CD4-positive, alpha-beta T cell treated with Interleukin-4 for 1 hour (primary cell): Measurements from ENCODE around the gene FHIT.

Source experiments
- DNase-seq, 2 donors: peaks; one replicate each; pipeline ENCODE4 v3.0.0-alpha.2; 2020 to 2022

The FHIT gene

GRCh38 chr3:59772416-59773408, 1478.5 kb downstream of the FHIT start:
- peak; percentile 58 to 61 for DNase-seq

- no peak for DNase-seq
These were observed 1479.5 kb downstream of the FHIT start for GRCh38 chr3:59771768-59772181.

GRCh38 chr3:59769127-59769750, 1482.0 kb downstream of the FHIT start:
- no peak for DNase-seq

- DNase-seq = no peak
These were observed 1484.9 kb downstream of the FHIT start for GRCh38 chr3:59766200-59766872.

- no peak for DNase-seq
These were observed 1487.1 kb downstream of the FHIT start for GRCh38 chr3:59764171-59764570.

- no peak for DNase-seq
These were observed 1488.3 kb downstream of the FHIT start for GRCh38 chr3:59762941-59763340.

GRCh38 chr3:59759298-59760031, 1491.8 kb downstream of the FHIT start:
- no peak for DNase-seq

GRCh38 chr3:59758672-59759071, 1492.6 kb downstream of the FHIT start:
- DNase-seq = no peak

GRCh38 chr3:59756934-59757333, 1494.3 kb downstream of the FHIT start:
- DNase-seq = no peak

- DNase-seq = no peak
These were observed 1496.7 kb downstream of the FHIT start for GRCh38 chr3:59754456-59755129.

- no peak for DNase-seq
These were observed 1497.3 kb downstream of the FHIT start for GRCh38 chr3:59753808-59754450.

GRCh38 chr3:59752925-59753324, 1498.3 kb downstream of the FHIT start:
- no peak for DNase-seq

- DNase-seq = no peak
These were observed 1499.6 kb downstream of the FHIT start for GRCh38 chr3:59751606-59752005.

- no peak for DNase-seq
These were observed 1500.9 kb downstream of the FHIT start for GRCh38 chr3:59750391-59750790.

GRCh38 chr3:59749291-59749690, 1502.0 kb downstream of the FHIT start:
- DNase-seq = no peak

- DNase-seq = no peak
These were observed 1504.7 kb downstream of the FHIT start for GRCh38 chr3:59746585-59746984.

- no peak for DNase-seq
These were observed 1514.0 kb downstream of the FHIT start for GRCh38 chr3:59737241-59737640.

GRCh38 chr3:59734061-59734460, 1517.2 kb downstream of the FHIT start:
- no peak for DNase-seq

GRCh38 chr3:59733041-59733809, 1518.0 kb downstream of the FHIT start:
- no peak for DNase-seq

- no peak for DNase-seq
These were observed 1519.3 kb downstream of the FHIT start for GRCh38 chr3:59731943-59732342.

- DNase-seq = no peak
These were observed 1520.7 kb downstream of the FHIT start for GRCh38 chr3:59730591-59730990.
